Smooth muscle cell (in vitro differentiated cells): ENCODE results near the gene C1orf94. TPM values are rescaled to one million over a fixed set of nuclear protein-coding genes. Genes with fewer than 3 reads are reported as not detected.

Source experiments
- DNase-seq: peaks from one replicate; lab custom pipeline; 2025; ENCODE audit not compliant: unreplicated experiment; lab: John Stamatoyannopoulos, UW
- H2AFZ ChIP-seq: fragments of 200-600 bp; sonication (generic); 2 replicates; pipeline ENCODE4 v1.6.0; 2016; ENCODE audit warnings: antibody characterized with exemption, low read depth, mild to moderate bottlenecking
- H3F3A ChIP-seq: fragments of 200-600 bp; sonication (generic); 2 replicates; pipeline ENCODE4 v1.6.0; 2017; ENCODE audit warnings: antibody characterized with exemption, low read depth
- H3K27ac ChIP-seq: fragments of 200-600 bp; sonication (generic); 2 replicates; pipeline ENCODE4 v1.5.1; 2016; ENCODE audit warnings: low read depth, mild to moderate bottlenecking
- H3K27me3 ChIP-seq: fragments of 200-600 bp; sonication (generic); 2 replicates; pipeline ENCODE4 v1.6.1; 2016; ENCODE audit warnings: low read depth, mild to moderate bottlenecking
- H3K36me3 ChIP-seq: fragments of 200-600 bp; sonication (generic); 2 replicates; pipeline ENCODE4 v1.5.1; 2016; ENCODE audit warnings: low read depth
- H3K4me1 ChIP-seq: fragments of 200-600 bp; sonication (generic); 2 replicates; pipeline ENCODE4 v1.5.1; 2016; ENCODE audit warnings: low read depth
- H3K4me2 ChIP-seq: fragments of 200-600 bp; sonication (generic); 2 replicates; pipeline ENCODE4 v1.6.0; 2016; ENCODE audit warnings: mild to moderate bottlenecking
- H3K4me3 ChIP-seq: fragments of 200-600 bp; sonication (generic); 2 replicates; pipeline ENCODE4 v1.5.1; 2016; ENCODE audit warnings: mild to moderate bottlenecking
- H3K79me2 ChIP-seq: fragments of 200-600 bp; sonication (generic); 2 replicates; pipeline ENCODE4 v1.6.0; 2016; ENCODE audit warnings: low read depth, mild to moderate bottlenecking
- H3K9ac ChIP-seq: fragments of 200-600 bp; sonication (generic); 2 replicates; pipeline ENCODE4 v1.6.0; 2016; ENCODE audit warnings: low read depth
- H3K9me3 ChIP-seq: fragments of 200-600 bp; sonication (generic); replicated peaks from 2 replicates; pipeline ENCODE4 v1.5.1; 2016; ENCODE audit warnings: low read depth
- H4K20me1 ChIP-seq: fragments of 200-600 bp; sonication (generic); 2 replicates; pipeline ENCODE4 v1.6.0; 2016; ENCODE audit warnings: low read depth
- WGBS: methylation state at CpG from one replicate; pipeline ENCODE4 v1.1.7; 2016; ENCODE audit warnings: low lambda C conversion rate; 5-methylcytosine and 5-hydroxymethylcytosine counted together
- polyA plus RNA-seq: library from polyadenylated mRNA; unstranded; fragments of >200 nt; fragmentation: Nextera tagmentation; extraction: Ambion mirVana; gene quantifications from 2 replicates; pipeline ENCODE4 v1.2.1, GENCODE V29; 2016
- total RNA-seq: library from RNA; depleted of rRNA; stranded (reverse); fragments of >200 nt; gene quantifications from 2 replicates; pipeline ENCODE4 v1.2.3, GENCODE V29; 2014
- TF ChIP-seq, protein P1 (sequence below): fragments of 200-600 bp; sonication (generic); IDR thresholded peaks from 2 replicates; pipeline ENCODE4 v1.5.1; 2017; ENCODE audit warnings: borderline replicate concordance, mild to moderate bottlenecking, antibody characterized with exemption; ENCODE audit not compliant: insufficient read depth, poor library complexity, severe bottlenecking

C1orf94 gene
- total and polyA plus RNA-seq, 2 experiments from 2014 or later, result not detected

DNA sequence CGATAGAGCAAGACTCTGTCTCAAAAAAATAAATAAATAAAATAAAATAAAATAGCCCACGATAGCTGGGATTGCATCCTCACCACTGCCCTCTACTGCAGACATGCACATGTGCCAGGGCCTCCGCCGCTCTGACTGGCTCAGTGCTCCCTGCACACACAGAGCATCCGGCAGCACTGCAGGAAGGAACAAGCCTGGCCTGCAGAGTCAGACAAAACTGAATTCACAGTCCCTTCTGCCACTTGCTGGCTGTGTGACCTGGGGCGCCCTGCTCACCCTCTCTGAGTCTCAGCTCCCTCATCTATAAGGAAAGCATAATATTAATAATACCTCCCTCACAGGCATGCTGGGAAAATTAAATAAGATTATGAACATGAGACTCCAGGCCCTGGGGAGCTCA lies 47.1 kb upstream of the C1orf94 start:
- H3K4me3 ChIP-seq, result no peak overlapping the region
- no peak overlapping the region for H2AFZ ChIP-seq
- H3F3A ChIP-seq, result no peaks in the 10 kb centered on the region
- H3K9ac ChIP-seq, result no peak overlapping the region
- TF ChIP-seq, protein P1, sequence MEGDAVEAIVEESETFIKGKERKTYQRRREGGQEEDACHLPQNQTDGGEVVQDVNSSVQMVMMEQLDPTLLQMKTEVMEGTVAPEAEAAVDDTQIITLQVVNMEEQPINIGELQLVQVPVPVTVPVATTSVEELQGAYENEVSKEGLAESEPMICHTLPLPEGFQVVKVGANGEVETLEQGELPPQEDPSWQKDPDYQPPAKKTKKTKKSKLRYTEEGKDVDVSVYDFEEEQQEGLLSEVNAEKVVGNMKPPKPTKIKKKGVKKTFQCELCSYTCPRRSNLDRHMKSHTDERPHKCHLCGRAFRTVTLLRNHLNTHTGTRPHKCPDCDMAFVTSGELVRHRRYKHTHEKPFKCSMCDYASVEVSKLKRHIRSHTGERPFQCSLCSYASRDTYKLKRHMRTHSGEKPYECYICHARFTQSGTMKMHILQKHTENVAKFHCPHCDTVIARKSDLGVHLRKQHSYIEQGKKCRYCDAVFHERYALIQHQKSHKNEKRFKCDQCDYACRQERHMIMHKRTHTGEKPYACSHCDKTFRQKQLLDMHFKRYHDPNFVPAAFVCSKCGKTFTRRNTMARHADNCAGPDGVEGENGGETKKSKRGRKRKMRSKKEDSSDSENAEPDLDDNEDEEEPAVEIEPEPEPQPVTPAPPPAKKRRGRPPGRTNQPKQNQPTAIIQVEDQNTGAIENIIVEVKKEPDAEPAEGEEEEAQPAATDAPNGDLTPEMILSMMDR, result no peak
- H3K4me1 ChIP-seq, result no peaks in the 10 kb centered on the region
- H3K9me3 ChIP-seq, result no peaks in the 10 kb centered on the region
- no peaks in the 10 kb centered on the region for H3K79me2 ChIP-seq
- H3K36me3 ChIP-seq, result no peaks in the 10 kb centered on the region
- no peaks in the 10 kb centered on the region for H4K20me1 ChIP-seq
- no peak for DNase-seq
- peaks cover 7% of the 10 kb centered on the region for H3K27me3 ChIP-seq
- WGBS, result 92% methylated on average over 6 of the region's 6 CpGs
- no peak overlapping the region for H3K4me2 ChIP-seq
- H3K27ac ChIP-seq, result no peak overlapping the region

DNA sequence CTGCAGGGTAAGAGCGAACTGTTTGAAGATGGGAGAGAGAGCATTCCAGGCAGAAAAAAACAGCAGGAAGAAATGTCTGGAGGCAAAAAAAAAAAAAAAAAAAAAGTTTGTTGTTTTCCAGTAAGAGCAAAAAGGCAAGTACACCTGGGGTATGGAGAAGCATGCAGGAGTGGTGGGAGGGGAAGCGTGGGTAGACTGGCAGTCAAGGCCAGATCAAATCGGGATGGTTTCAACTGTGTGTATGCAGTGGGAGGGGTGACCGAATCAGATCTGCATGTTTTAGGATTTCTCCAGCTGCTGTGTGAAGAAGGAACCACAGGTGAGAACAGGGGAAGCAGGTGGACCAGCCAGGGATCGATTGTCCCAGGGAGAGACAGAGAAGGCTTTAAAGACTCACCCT lies 46.4 kb upstream of the C1orf94 start:
- H3K4me1 ChIP-seq, result no peaks in the 10 kb centered on the region
- H3K4me3 ChIP-seq, result no peak overlapping the region
- TF ChIP-seq, protein P1, result no peak
- no peaks in the 10 kb centered on the region for H3F3A ChIP-seq
- DNase-seq, result no peak
- H3K9me3 ChIP-seq, result no peaks in the 10 kb centered on the region
- H3K27ac ChIP-seq, result no peak overlapping the region
- no peaks in the 10 kb centered on the region for H4K20me1 ChIP-seq
- no peak overlapping the region for H3K9ac ChIP-seq
- no peak overlapping the region for H3K4me2 ChIP-seq
- no peaks in the 10 kb centered on the region for H3K79me2 ChIP-seq
- H2AFZ ChIP-seq, result no peak overlapping the region
- no peaks in the 10 kb centered on the region for H3K36me3 ChIP-seq
- peaks cover 7% of the 10 kb centered on the region for H3K27me3 ChIP-seq
- 91% methylated on average over 5 of the region's 5 CpGs for WGBS

DNA sequence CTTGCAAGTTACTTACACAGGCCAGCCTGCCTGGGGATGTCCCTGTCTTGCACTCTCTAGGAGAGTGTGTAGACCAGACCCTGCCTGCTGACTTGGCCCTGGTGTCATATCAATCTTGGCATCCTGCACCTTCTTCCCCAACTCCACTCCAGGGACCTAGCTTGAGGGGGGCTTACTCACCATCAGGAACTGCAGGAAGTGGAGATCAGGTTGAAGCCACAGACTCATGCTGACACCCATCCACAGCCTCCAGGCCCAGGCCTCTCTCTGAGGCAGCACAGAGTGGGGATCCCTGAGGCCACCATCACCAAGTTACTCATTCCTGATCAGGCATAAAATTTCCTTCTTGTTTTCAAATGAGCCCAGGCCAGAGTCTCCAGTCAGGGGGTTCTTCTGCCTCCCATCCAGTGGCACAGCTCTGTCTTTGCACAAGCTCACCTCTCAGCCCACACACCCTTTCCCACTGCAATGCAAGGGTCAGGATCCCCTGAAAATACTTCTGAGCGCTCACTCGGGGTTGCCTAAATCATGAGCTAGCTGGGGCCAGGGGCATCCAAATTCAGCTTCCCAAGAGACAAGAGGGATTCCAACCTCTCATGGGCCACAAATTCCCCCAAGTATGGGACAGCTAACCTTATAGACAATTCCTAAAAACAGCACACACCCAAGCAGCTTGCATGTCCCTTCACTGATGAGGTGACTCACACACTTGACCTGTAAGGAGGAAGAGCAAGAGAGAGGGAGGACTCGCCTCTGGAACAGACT lies 45.1 kb upstream of the C1orf94 start:
- Histone ChIP-seq H4K20me1 (no peaks in the 10 kb centered on the region), H3K9ac (no peak overlapping the region), H3K79me2 (no peaks in the 10 kb centered on the region), H3K4me1 (no peaks in the 10 kb centered on the region), H3K36me3 (no peaks in the 10 kb centered on the region), H3K9me3 (no peaks in the 10 kb centered on the region), H2AFZ (no peak overlapping the region), H3K4me3 (no peak overlapping the region), H3K27ac (no peak overlapping the region), H3F3A (no peaks in the 10 kb centered on the region), H3K4me2 (no peak overlapping the region), H3K27me3 (peaks cover 7% of the 10 kb centered on the region)
- 94% methylated on average over 3 of the region's 3 CpGs for WGBS
- TF ChIP-seq, protein P1, result no peak
- DNase-seq, result no peak

DNA sequence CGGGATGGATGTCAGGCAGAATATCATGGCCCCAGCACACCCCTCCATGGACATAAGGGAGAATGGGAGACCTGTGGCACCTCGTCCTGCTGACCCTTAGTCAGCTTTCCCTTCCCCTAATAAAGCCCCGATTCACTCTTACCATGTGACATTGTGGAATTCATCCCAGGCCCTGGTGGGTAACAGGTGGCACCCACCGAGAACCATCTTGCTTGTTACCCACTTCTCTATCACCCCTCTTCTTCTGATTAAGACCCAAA lies 44.6 kb upstream of the C1orf94 start:
- 85% methylated on average over 4 of the region's 4 CpGs for WGBS
- H2AFZ ChIP-seq, result no peak overlapping the region
- no peak overlapping the region for H3K9ac ChIP-seq
- TF ChIP-seq, protein P1, result no peak
- no peak for DNase-seq
- H3K27ac ChIP-seq, result no peak overlapping the region
- H3K4me2 ChIP-seq, result no peak overlapping the region
- H3K79me2 ChIP-seq, result no peaks in the 10 kb centered on the region
- no peaks in the 10 kb centered on the region for H3K9me3 ChIP-seq
- no peaks in the 10 kb centered on the region for H3K4me1 ChIP-seq
- no peak overlapping the region for H3K4me3 ChIP-seq
- H4K20me1 ChIP-seq, result no peaks in the 10 kb centered on the region
- H3K27me3 ChIP-seq, result peaks cover 4% of the 10 kb centered on the region
- H3K36me3 ChIP-seq, result no peaks in the 10 kb centered on the region
- H3F3A ChIP-seq, result no peaks in the 10 kb centered on the region
